HepG2 (cell line): ENCODE data around the gene AHCYL1. TPM values are rescaled to one million over a fixed set of nuclear protein-coding genes. Genes with fewer than 3 reads are reported as not detected.

Source experiments
- ATAC-seq: fragments of 200-7000 bp; cut with Tn5 transposase; 3 replicates; pipeline ENCODE4 v1.9.1; 2020; ENCODE audit warnings: mild to moderate bottlenecking, moderate library complexity
- BruUV-seq: library from RNA; stranded (reverse); fragments of 400-500 nt; replicated peaks from 2 replicates; lab custom pipeline; 2021; lab: Mats Ljungman, UMichigan
- CTCF ChIA-PET: fragments of 300-600 bp; formaldehyde crosslinking; extraction: SDS; loops from one replicate; lab custom pipeline; 2021; ENCODE audit warnings: low total read pairs, inconsistent platforms, low intra/inter-chr PET ratio; lab: Yijun Ruan, JAX
- POLR2A ChIA-PET: fragments of 350-600 bp; sonication (Branson Sonifier 250); formaldehyde crosslinking; loops from one replicate; lab custom pipeline; 2020; ENCODE audit warnings: antibody characterized with exemption, inconsistent platforms; lab: Yijun Ruan, JAX
- DNase-seq: peaks from one replicate; pipeline ENCODE4 v3.0.0-alpha.2; 2015; ENCODE audit warnings: low spot score
- FAIRE-seq: peaks from 3 replicates; lab custom pipeline; 2011; peaks lifted over from hg19 to GRCh38; lab: Jason Lieb, UNC
- H2AFZ ChIP-seq: one replicate; pipeline ENCODE4 v1.6.1; 2011; ENCODE audit warnings: low read length, inconsistent platforms
- H3K27ac ChIP-seq: fragments of 300-600 bp; 3 replicates; pipeline ENCODE4 v1.8.0; 2011; ENCODE audit warnings: mixed run types, mild to moderate bottlenecking, mixed read lengths, low read length, inconsistent platforms; ENCODE audit not compliant: insufficient read depth; ENCODE audit errors: extremely low read length
- H3K27me3 ChIP-seq, 2 experiments: fragments of 200-600 bp in 1 of 2; 2 replicates in 1 of 2; 3 replicates in 1 of 2; pipeline versions ENCODE4 v1.6.0 to v1.8.0; 2011; ENCODE audit warnings: low read length in 2 of 2, mild to moderate bottlenecking in 2 of 2, moderate library complexity in 2 of 2, inconsistent platforms in 1 of 2; ENCODE audit not compliant: insufficient read depth in 2 of 2, control insufficient read depth in 1 of 2
- H3K36me3 ChIP-seq, 2 experiments: fragments of 200-600 bp in 1 of 2; replicated peaks in 1 of 2; 2 replicates in 1 of 2; 3 replicates in 1 of 2; pipeline versions ENCODE4 v1.5.1 to v1.8.0; 2011; ENCODE audit warnings: low read length in 2 of 2, inconsistent platforms in 1 of 2; ENCODE audit not compliant: insufficient read depth in 2 of 2, control insufficient read depth in 1 of 2
- H3K4me1 ChIP-seq: 2 replicates; pipeline ENCODE4 v1.5.1; 2012; ENCODE audit warnings: low read length, inconsistent platforms; ENCODE audit not compliant: insufficient read depth
- H3K4me2 ChIP-seq: 2 replicates; pipeline ENCODE4 v1.6.0; 2011; ENCODE audit warnings: low read depth, low read length, inconsistent platforms
- H3K4me3 ChIP-seq, 3 experiments: fragments of 200-600 bp in 1 of 3; sonication (generic), shearing (Covaris generic) in 1 of 3; replicated peaks in 1 of 3; 2 replicates each; pipeline ENCODE4 v1.5.1; 2011 to 2016; ENCODE audit warnings: low read length in 3 of 3, inconsistent platforms in 2 of 3, low read depth in 2 of 3, mild to moderate bottlenecking in 2 of 3, control low read depth in 1 of 3, mixed read lengths in 1 of 3; ENCODE audit not compliant: insufficient read depth in 1 of 3
- H3K79me2 ChIP-seq: one replicate; pipeline ENCODE4 v1.6.1; 2011; ENCODE audit warnings: low read length, inconsistent platforms; ENCODE audit not compliant: insufficient read depth
- H3K9ac ChIP-seq: 2 replicates; pipeline ENCODE4 v1.6.0; 2011; ENCODE audit warnings: mild to moderate bottlenecking, low read depth, low read length, inconsistent platforms; ENCODE audit not compliant: insufficient read depth
- H3K9me3 ChIP-seq: 2 replicates; pipeline ENCODE4 v1.5.1; 2012; ENCODE audit warnings: mild to moderate bottlenecking, low read length
- H4K20me1 ChIP-seq: 2 replicates; pipeline ENCODE4 v1.6.0; 2011; ENCODE audit warnings: inconsistent platforms, mild to moderate bottlenecking, low read length, moderate library complexity; ENCODE audit not compliant: insufficient read depth
- GLI4 ChIP-seq: sonication (generic); formaldehyde crosslinking; IDR thresholded peaks from 2 replicates; pipeline ENCODE4 v1.5.1; 2020; ENCODE audit warnings: missing genetic modification reagents, mild to moderate bottlenecking, moderate library complexity, borderline replicate concordance
- JUND ChIP-seq: sonication (generic); formaldehyde crosslinking; IDR thresholded peaks from 2 replicates; pipeline ENCODE4 v1.8.0; 2022; ENCODE audit warnings: mild to moderate bottlenecking, missing genetic modification reagents
- KMT2A ChIP-seq: sonication (generic); formaldehyde crosslinking; IDR thresholded peaks from 2 replicates; pipeline ENCODE4 v1.4.0; 2020; ENCODE audit warnings: missing genetic modification reagents
- SALL2 ChIP-seq: sonication (generic); formaldehyde crosslinking; IDR thresholded peaks from 2 replicates; pipeline ENCODE4 v1.8.1; 2023; ENCODE audit warnings: mild to moderate bottlenecking, missing genetic modification reagents, inconsistent platforms
- SP140L ChIP-seq: sonication (generic); formaldehyde crosslinking; IDR thresholded peaks from 2 replicates; pipeline ENCODE4 v1.4.0; 2020; ENCODE audit warnings: missing genetic modification reagents, borderline replicate concordance
- SP5 ChIP-seq: IDR thresholded peaks from 2 replicates; pipeline ENCODE4 v1.6.1; 2016; ENCODE audit warnings: low read depth, borderline replicate concordance
- XBP1 ChIP-seq: sonication (generic); formaldehyde crosslinking; IDR thresholded peaks from 2 replicates; pipeline ENCODE4 v1.5.0; 2020; ENCODE audit warnings: missing genetic modification reagents
- ZNF276 ChIP-seq: sonication (generic); formaldehyde crosslinking; IDR thresholded peaks from 2 replicates; pipeline ENCODE4 v1.4.0; 2020; ENCODE audit warnings: mild to moderate bottlenecking, low read depth, missing genetic modification reagents
- ZNF446 ChIP-seq: sonication (generic); formaldehyde crosslinking; IDR thresholded peaks from 2 replicates; pipeline ENCODE4 v1.5.0; 2020; ENCODE audit warnings: mild to moderate bottlenecking, missing genetic modification reagents
- ZNF775 ChIP-seq: sonication (generic); formaldehyde crosslinking; IDR thresholded peaks from 2 replicates; pipeline ENCODE4 v1.4.0; 2020; ENCODE audit warnings: missing genetic modification reagents, mild to moderate bottlenecking, moderate library complexity, borderline replicate concordance
- WGBS: methylation state at CpG from one replicate; pipeline ENCODE4 v1.1.6; 2017; ENCODE audit warnings: low lambda C conversion rate; 5-methylcytosine and 5-hydroxymethylcytosine counted together
- in situ Hi-C: cut with HindIII; loops from 2 replicates; pipeline ENCODE4 v1.10.0; 2017; ENCODE audit warnings: low pct_unique_long_range_greater_than_20kb; ENCODE audit not compliant: extremely low pct_ligation_motif_present
- intact Hi-C: fragments of 100-400 bp; cut with micrococcal nuclease; formaldehyde crosslinking; loops from one replicate; pipeline ENCODE4 v1.10.0; 2022; ENCODE audit not compliant: unreplicated experiment
- polyA plus RNA-seq, 8 experiments: library from polyadenylated mRNA; depleted of rRNA in 3 of 8; stranded (reverse) in 7 of 8; unstranded in 1 of 8; fragments of >200 nt; fragmentation: Illumina TruSeq in 4 of 8; extraction: Trizol in 4 of 8; gene quantifications; 2 replicates each; pipeline versions ENCODE4 v1.2.1 to v1.2.3, GENCODE V29; 2011 to 2016; ENCODE audit warnings: low read depth in 4 of 8, missing spikeins in 1 of 8, mixed read lengths in 1 of 8; ENCODE audit not compliant: insufficient read depth in 1 of 8
- total RNA-seq, 5 experiments: library from RNA; depleted of rRNA; stranded (reverse); fragments of >200 nt; fragmentation: Illumina TruSeq; extraction: Trizol; gene quantifications; 2 replicates each; pipeline ENCODE4 v1.2.3, GENCODE V29; 2016; ENCODE audit warnings: low read depth in 1 of 5

The AHCYL1 gene
- total and polyA plus RNA-seq, 2 of the 13 experiments (the other 11 are each of a cell fraction or from before 2014, with no cell fraction given), result 40.9 to 76.3 TPM

GRCh38 chr1:110039641-110040040 lies 55.1 kb downstream of the AHCYL1 start:
- no peak overlapping the region for H3K4me2 ChIP-seq
- intact Hi-C loops, result no loop called here
- TF ChIP-seq SALL2 (no peak), SP140L (CRISPR knock-in tag) (no peak), XBP1 (CRISPR knock-in tag) (no peak), ZNF276 (CRISPR knock-in tag) (no peak), GLI4 (CRISPR knock-in tag) (no peak), ZNF775 (no peak), SP5 (no peak), KMT2A (CRISPR knock-in tag) (no peak), ZNF446 (no peak), JUND (no peak)
- no peak overlapping the region for H3K9ac ChIP-seq
- peaks cover 30 to 65% of the 10 kb centered on the region in 2 experiments for H3K36me3 ChIP-seq
- peaks cover 4% of the 10 kb centered on the region; the same call in 1 of the 2 replicates for H4K20me1 ChIP-seq
- ChIA-PET POLR2A (no interaction called here), CTCF (no interaction called here)
- no peak for ATAC-seq
- WGBS, result 100% methylated on average over 2 of the region's 4 CpGs
- H3K79me2 ChIP-seq, result peaks cover 25% of the 10 kb centered on the region
- no peak overlapping the region for H2AFZ ChIP-seq
- no peaks in the 10 kb centered on the region for H3K27me3 ChIP-seq
- in situ Hi-C loops, result no loop called here
- H3K4me1 ChIP-seq, result peaks cover 15% of the 10 kb centered on the region
- no peak for DNase-seq
- H3K27ac ChIP-seq, result no peak overlapping the region
- no peak for FAIRE-seq
- no TSS peak for BruUV-seq
- no peak overlapping the region for H3K4me3 ChIP-seq
- H3K9me3 ChIP-seq, result no peaks in the 10 kb centered on the region
